ENCODE results near the gene TACO1. TPM values are rescaled to one million over a fixed set of nuclear protein-coding genes. Genes with fewer than 3 reads are reported as not detected.

TACO1 gene
- total RNA-seq, 4 donors from 2014 or later, result 7.6 to 16.6 (median 12.7) TPM

GRCh38 chr17:63647065-63647725, 46.5 kb downstream of the TACO1 start:
- WGBS, 2 donors, result 72 to 96% methylated on average over 4 of the region's 4 CpGs
- H3K9me3 ChIP-seq, result no peaks in the 10 kb centered on the region
- H3K36me3 ChIP-seq, result peaks cover 0 to 85% (median 0%) of the 10 kb centered on the region in 3 donors
- H3K4me1 ChIP-seq, result peaks cover 0 to 8% (median 5%) of the 10 kb centered on the region in 3 donors
- H3K27ac ChIP-seq, result no peak overlapping the region
- no peak for DNase-seq
- no peak for TF ChIP-seq POLR2A (IDR thresholded peaks at IDR 0.05)
- TF ChIP-seq, protein P1, sequence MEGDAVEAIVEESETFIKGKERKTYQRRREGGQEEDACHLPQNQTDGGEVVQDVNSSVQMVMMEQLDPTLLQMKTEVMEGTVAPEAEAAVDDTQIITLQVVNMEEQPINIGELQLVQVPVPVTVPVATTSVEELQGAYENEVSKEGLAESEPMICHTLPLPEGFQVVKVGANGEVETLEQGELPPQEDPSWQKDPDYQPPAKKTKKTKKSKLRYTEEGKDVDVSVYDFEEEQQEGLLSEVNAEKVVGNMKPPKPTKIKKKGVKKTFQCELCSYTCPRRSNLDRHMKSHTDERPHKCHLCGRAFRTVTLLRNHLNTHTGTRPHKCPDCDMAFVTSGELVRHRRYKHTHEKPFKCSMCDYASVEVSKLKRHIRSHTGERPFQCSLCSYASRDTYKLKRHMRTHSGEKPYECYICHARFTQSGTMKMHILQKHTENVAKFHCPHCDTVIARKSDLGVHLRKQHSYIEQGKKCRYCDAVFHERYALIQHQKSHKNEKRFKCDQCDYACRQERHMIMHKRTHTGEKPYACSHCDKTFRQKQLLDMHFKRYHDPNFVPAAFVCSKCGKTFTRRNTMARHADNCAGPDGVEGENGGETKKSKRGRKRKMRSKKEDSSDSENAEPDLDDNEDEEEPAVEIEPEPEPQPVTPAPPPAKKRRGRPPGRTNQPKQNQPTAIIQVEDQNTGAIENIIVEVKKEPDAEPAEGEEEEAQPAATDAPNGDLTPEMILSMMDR (IDR thresholded peaks at IDR 0.05), result no peak
- H3K4me3 ChIP-seq, result no peak overlapping the region
- intact Hi-C loops (cut with DNase I), result no loop called here
- no peaks in the 10 kb centered on the region for H3K27me3 ChIP-seq

DNA sequence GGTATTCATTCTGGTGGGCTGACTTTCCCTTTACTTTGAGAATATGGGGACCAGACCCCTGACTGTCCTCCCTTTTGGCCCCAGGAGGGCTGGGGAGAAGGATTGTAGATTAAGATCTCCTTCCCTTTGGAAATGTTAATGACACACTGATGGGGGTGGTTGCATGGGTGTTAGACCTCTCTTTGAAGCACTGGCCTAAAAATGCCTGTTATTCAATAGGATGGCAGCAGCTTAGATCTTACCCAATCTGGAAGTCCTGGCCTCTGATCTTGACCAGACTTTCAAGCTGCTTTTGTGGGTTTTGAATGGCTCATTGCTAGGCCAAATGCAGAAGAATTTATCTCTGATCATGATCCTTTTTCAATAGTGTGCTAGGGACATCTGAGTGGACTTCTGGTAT, 47.2 kb downstream of the TACO1 start:
- intact Hi-C loops (cut with DNase I), result no loop called here
- H3K4me3 ChIP-seq, result no peak overlapping the region

GRCh38 chr17:63649813-63650212, 49.1 kb downstream of the TACO1 start:
- Histone ChIP-seq H3K27ac (no peak overlapping the region), H3K27me3 (no peaks in the 10 kb centered on the region), H3K4me3 (no peak overlapping the region), H3K36me3 (peaks cover 0 to 89% (median 16%) of the 10 kb centered on the region in 3 donors), H3K9me3 (no peaks in the 10 kb centered on the region), H3K4me1 (peaks cover 0 to 11% (median 5%) of the 10 kb centered on the region in 3 donors)
- 73 to 82% methylated on average over 1 of the region's 1 CpG for WGBS, 2 donors
- TF ChIP-seq POLR2A (IDR thresholded peaks at IDR 0.05), result no peak
- TF ChIP-seq, protein P1 (IDR thresholded peaks at IDR 0.05), result no peak
- intact Hi-C loops (cut with DNase I), result no loop called here
- no peak for DNase-seq

More for the DNA sequence above, 47.2 kb downstream of the TACO1 start:
- H3K27ac ChIP-seq, result no peak overlapping the region
- H3K27me3 ChIP-seq, result no peaks in the 10 kb centered on the region
- no peak for TF ChIP-seq POLR2A (IDR thresholded peaks at IDR 0.05)
- TF ChIP-seq, protein P1 (IDR thresholded peaks at IDR 0.05), result no peak
- no peaks in the 10 kb centered on the region for H3K9me3 ChIP-seq
- no peak for DNase-seq
- H3K36me3 ChIP-seq, result peaks cover 0 to 86% (median 5%) of the 10 kb centered on the region in 3 donors
- peaks cover 0 to 8% (median 5%) of the 10 kb centered on the region in 3 donors for H3K4me1 ChIP-seq

DNA sequence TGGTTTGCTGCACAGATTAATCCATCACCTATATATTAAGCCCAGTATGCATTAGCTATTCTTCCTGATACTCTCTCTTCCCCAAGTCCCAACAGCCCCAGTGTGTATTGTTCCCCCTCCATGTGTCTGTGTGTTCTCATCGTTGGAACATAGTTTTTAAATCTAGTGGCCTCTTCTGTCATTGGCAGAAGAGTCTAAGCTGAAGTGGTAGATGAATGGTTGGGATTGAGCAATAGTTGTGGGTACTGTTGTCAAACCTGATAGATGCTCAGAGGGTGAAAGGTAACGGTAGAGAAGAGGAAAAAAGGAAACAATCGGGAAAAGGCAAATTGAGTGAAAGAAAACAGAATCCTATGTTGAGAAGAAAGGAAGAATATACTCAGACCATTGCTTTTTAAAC, 51.4 kb downstream of the TACO1 start:
- 57 to 60% methylated on average over 3 of the region's 3 CpGs for WGBS, 2 donors
- no peak for TF ChIP-seq POLR2A (IDR thresholded peaks at IDR 0.05)
- TF ChIP-seq, protein P1 (IDR thresholded peaks at IDR 0.05), result no peak
- Histone ChIP-seq H3K4me3 (no peak overlapping the region), H3K4me1 (peaks cover 0 to 3% (median 0%) of the 10 kb centered on the region in 3 donors), H3K36me3 (peaks cover 0 to 94% (median 16%) of the 10 kb centered on the region in 3 donors), H3K27ac (no peak overlapping the region), H3K9me3 (no peaks in the 10 kb centered on the region), H3K27me3 (no peaks in the 10 kb centered on the region)
- intact Hi-C loops (cut with DNase I), result no loop called here
- DNase-seq, result no peak

GRCh38 chr17:63653050-63653449, 52.4 kb downstream of the TACO1 start:
- H3K27ac ChIP-seq, result no peak overlapping the region
- H3K9me3 ChIP-seq, result no peaks in the 10 kb centered on the region
- TF ChIP-seq, protein P1 (IDR thresholded peaks at IDR 0.05), result no peak
- no peak for TF ChIP-seq POLR2A (IDR thresholded peaks at IDR 0.05)
- H3K4me3 ChIP-seq, result no peak overlapping the region
- H3K27me3 ChIP-seq, result no peaks in the 10 kb centered on the region
- intact Hi-C loops (cut with DNase I), result no loop called here
- peaks cover 0 to 3% (median 0%) of the 10 kb centered on the region in 3 donors for H3K4me1 ChIP-seq
- WGBS, 2 donors, result 18% methylated on average over 2 of the region's 2 CpGs
- peaks cover 0 to 92% (median 16%) of the 10 kb centered on the region in 3 donors for H3K36me3 ChIP-seq
- no peak for DNase-seq

Measured in esophagus squamous epithelium (tissue), 5 donors.